Caco-2 (cell line): Measurements from ENCODE around the gene CEP95. TPM values are rescaled to one million over a fixed set of nuclear protein-coding genes. Genes with fewer than 3 reads are reported as not detected.
"Not testable (repeated sequence)": the region's sequence is repeated elsewhere in the genome, so short reads cannot be mapped to it uniquely, and the experiment has no call there.

ENCODE experiments used
- BruUV-seq: library from RNA; stranded (reverse); fragments of 400-500 nt; replicated peaks from 2 replicates; lab custom pipeline; 2021; lab: Mats Ljungman, UMichigan
- CTCF ChIA-PET: fragments of 300-600 bp; sonication (Branson Sonifier 250); formaldehyde crosslinking; loops from one replicate; lab custom pipeline; 2022; ENCODE audit warnings: antibody characterized with exemption; lab: Charles Lee
- POLR2A ChIA-PET: fragments of 300-600 bp; sonication (Branson Sonifier 250); formaldehyde crosslinking; loops from one replicate; lab custom pipeline; 2022; ENCODE audit warnings: antibody characterized with exemption; lab: Charles Lee
- DNase-seq, 2 experiments: peaks; one replicate each; pipeline versions ENCODE4 v3.0.0 to v3.0.0-alpha.2; 2020 to 2022
- H3K27me3 ChIP-seq: replicated peaks from 2 replicates; pipeline ENCODE4 v1.6.0; 2011; ENCODE audit warnings: low read length; ENCODE audit not compliant: control insufficient read depth, insufficient read depth
- H3K36me3 ChIP-seq: 2 replicates; pipeline ENCODE4 v1.5.1; 2011; ENCODE audit warnings: low read length; ENCODE audit not compliant: control insufficient read depth, insufficient read depth
- H3K4me1 ChIP-seq: fragments of 250-450 bp; sonication (Bioruptor Pico); 2 replicates; pipeline ENCODE4 v1.5.1; 2020; ENCODE audit warnings: mild to moderate bottlenecking
- H3K4me3 ChIP-seq: 2 replicates; pipeline ENCODE4 v1.5.1; 2011; ENCODE audit warnings: low read depth, mild to moderate bottlenecking, control low read depth, low read length
- H3K9me3 ChIP-seq: fragments of 250-450 bp; sonication (Bioruptor Pico); 2 replicates; pipeline ENCODE4 v1.5.1; 2020; ENCODE audit warnings: mild to moderate bottlenecking, moderate library complexity
- H3K27ac Mint-ChIP-seq: one replicate; pipeline ENCODE4 v1.8.0; 2022; ENCODE audit warnings: mixed read lengths; ENCODE audit not compliant: unreplicated experiment
- H3K27me3 Mint-ChIP-seq: one replicate; pipeline ENCODE4 v1.8.0; 2022; ENCODE audit warnings: mixed read lengths; ENCODE audit not compliant: insufficient read depth, unreplicated experiment
- H3K36me3 Mint-ChIP-seq: one replicate; pipeline ENCODE4 v1.8.0; 2022; ENCODE audit warnings: mild to moderate bottlenecking, mixed read lengths; ENCODE audit not compliant: insufficient read depth, unreplicated experiment
- H3K4me1 Mint-ChIP-seq: one replicate; pipeline ENCODE4 v1.8.0; 2022; ENCODE audit warnings: low read depth, mixed read lengths; ENCODE audit not compliant: unreplicated experiment
- H3K4me3 Mint-ChIP-seq: one replicate; pipeline ENCODE4 v1.8.0; 2022; ENCODE audit warnings: mild to moderate bottlenecking, moderate library complexity, mixed read lengths; ENCODE audit not compliant: unreplicated experiment
- H3K9me3 Mint-ChIP-seq: one replicate; pipeline ENCODE4 v1.8.0; 2022; ENCODE audit warnings: mixed read lengths; ENCODE audit not compliant: unreplicated experiment
- CTCF ChIP-seq, 2 experiments: fragments of 200-600 bp in 1 of 2; IDR thresholded peaks; 1 replicate in 1 of 2; 2 replicates in 1 of 2; pipeline versions ENCODE4 v1.5.1 to v1.8.0; 2011 to 2022; ENCODE audit warnings: antibody characterized with exemption in 1 of 2, control low read depth in 1 of 2, inconsistent platforms in 1 of 2, low read depth in 1 of 2, low read length in 1 of 2, mild to moderate bottlenecking in 1 of 2, moderate library complexity in 1 of 2; ENCODE audit not compliant: insufficient read depth in 1 of 2, severe bottlenecking in 1 of 2, unreplicated experiment in 1 of 2
- intact Hi-C: fragments of 100-400 bp; cut with micrococcal nuclease; formaldehyde crosslinking; loops from one replicate; pipeline ENCODE4 v1.10.0; 2022; ENCODE audit not compliant: unreplicated experiment
- total RNA-seq: library from RNA; stranded (reverse); gene quantifications from 2 replicates; pipeline ENCODE4 v1.2.3, GENCODE V29; 2022

Gene CEP95
- total RNA-seq, 1 experiment from 2014 or later: 63.6 TPM

- intact Hi-C loops: no loop called here
- 0 out of 2 replicates have a peak, but pooled peaks cover 3% of the 10 kb centered on the region for H3K4me1 ChIP-seq
- TF ChIP-seq CTCF (IDR thresholded peaks at IDR 0.05; ENCODE audit: insufficient read depth in 1 of 2, low read depth in 1 of 2, low read length in 1 of 2, severe bottlenecking in 1 of 2, unreplicated experiment in 1 of 2): no peak
- POLR2A ChIA-PET: no interaction called here
- Mint-ChIP-seq H3K4me1 (no peaks in the 10 kb centered on the region), H3K27ac (no peak overlapping the region), H3K27me3 (no peaks in the 10 kb centered on the region), H3K36me3 (no peaks in the 10 kb centered on the region), H3K9me3 (no peaks in the 10 kb centered on the region), H3K4me3 (no peak overlapping the region)
- no peak overlapping the region for H3K4me3 ChIP-seq
- BruUV-seq: no TSS peak
- no peaks in the 10 kb centered on the region for H3K36me3 ChIP-seq
- no peaks in the 10 kb centered on the region for H3K9me3 ChIP-seq
- H3K27me3 ChIP-seq: no peaks in the 10 kb centered on the region
- CTCF ChIA-PET: no interaction called here
- no peak for DNase-seq
Observed at GRCh38 chr17:64460955-64461354, 45.8 kb upstream of the CEP95 start.

- no peak for TF ChIP-seq CTCF (IDR thresholded peaks at IDR 0.05; ENCODE audit: insufficient read depth in 1 of 2, low read depth in 1 of 2, low read length in 1 of 2, severe bottlenecking in 1 of 2, unreplicated experiment in 1 of 2)
- Mint-ChIP-seq H3K9me3 (no peaks in the 10 kb centered on the region), H3K36me3 (no peaks in the 10 kb centered on the region), H3K4me3 (no peak overlapping the region), H3K27ac (no peak overlapping the region), H3K4me1 (no peaks in the 10 kb centered on the region), H3K27me3 (no peaks in the 10 kb centered on the region)
- intact Hi-C loops: no loop called here
- Histone ChIP-seq H3K4me3 (no peak overlapping the region), H3K4me1 (0 out of 2 replicates have a peak, but pooled peaks cover 9% of the 10 kb centered on the region), H3K36me3 (no peaks in the 10 kb centered on the region), H3K27me3 (no peaks in the 10 kb centered on the region), H3K9me3 (no peaks in the 10 kb centered on the region)
- no peak for DNase-seq
- POLR2A ChIA-PET: no interaction called here
- CTCF ChIA-PET: no interaction called here
- no TSS peak for BruUV-seq
Observed at GRCh38 chr17:64461788-64462187, 45.0 kb upstream of the CEP95 start.

GRCh38 chr17:64466019-64466735, 40.6 kb upstream of the CEP95 start:
- H3K9me3 ChIP-seq: no peaks in the 10 kb centered on the region
- BruUV-seq: no TSS peak
- POLR2A ChIA-PET: no interaction called here
- no peaks in the 10 kb centered on the region for H3K27me3 ChIP-seq
- Mint-ChIP-seq H3K4me3 (no peak overlapping the region), H3K9me3 (no peaks in the 10 kb centered on the region), H3K36me3 (no peaks in the 10 kb centered on the region), H3K27ac (no peak overlapping the region), H3K27me3 (no peaks in the 10 kb centered on the region), H3K4me1 (no peaks in the 10 kb centered on the region)
- no peak for TF ChIP-seq CTCF (IDR thresholded peaks at IDR 0.05; ENCODE audit: insufficient read depth in 1 of 2, low read depth in 1 of 2, low read length in 1 of 2, severe bottlenecking in 1 of 2, unreplicated experiment in 1 of 2)
- H3K4me1 ChIP-seq: 0 out of 2 replicates have a peak, but pooled peaks cover 9% of the 10 kb centered on the region
- CTCF ChIA-PET: no interaction called here
- DNase-seq: no peak
- H3K36me3 ChIP-seq: no peaks in the 10 kb centered on the region
- intact Hi-C loops: no loop called here
- H3K4me3 ChIP-seq: no peak overlapping the region

- H3K27me3 ChIP-seq, H3K36me3 ChIP-seq, BruUV-seq, H3K9me3 Mint-ChIP-seq, H3K4me3 Mint-ChIP-seq, H3K4me1 Mint-ChIP-seq, H3K4me1 ChIP-seq, CTCF ChIA-PET, H3K4me3 ChIP-seq, H3K27ac Mint-ChIP-seq, POLR2A ChIA-PET, H3K36me3 Mint-ChIP-seq, DNase-seq, intact Hi-C loops, H3K27me3 Mint-ChIP-seq, H3K9me3 ChIP-seq: not testable (repeated sequence)
Observed at GRCh38 chr17:64466834-64467233, 39.9 kb upstream of the CEP95 start.
